H9 (cell line): Measurements from ENCODE around the gene ANTKMT. TPM values are rescaled to one million over a fixed set of nuclear protein-coding genes. Genes with fewer than 3 reads are reported as not detected.
A peak's percentile ranks its signal among the peaks of the same experiment; 100 is the strongest.

Source experiments
- DNase-seq: peaks from one replicate; pipeline ENCODE4 v3.0.0-alpha.2; 2017
- H2AFZ ChIP-seq: one replicate; pipeline ENCODE4 v1.6.1; 2013; ENCODE audit warnings: mild to moderate bottlenecking, low read length, control low read depth, moderate library complexity
- H2AK5ac ChIP-seq: 2 replicates; pipeline ENCODE4 v1.6.1; 2013; ENCODE audit warnings: low read length, control low read depth, mixed read lengths; ENCODE audit not compliant: insufficient read length
- H2BK120ac ChIP-seq: one replicate; pipeline ENCODE4 v1.6.1; 2013; ENCODE audit warnings: low read depth, mild to moderate bottlenecking, low read length, control low read depth, inconsistent platforms; ENCODE audit not compliant: poor library complexity, severe bottlenecking
- H2BK12ac ChIP-seq: 2 replicates; pipeline ENCODE4 v1.6.1; 2013; ENCODE audit warnings: low read length, control low read depth, mixed read lengths, low read depth; ENCODE audit not compliant: insufficient read length
- H2BK15ac ChIP-seq: 2 replicates; pipeline ENCODE4 v1.6.1; 2013; ENCODE audit warnings: low read depth, low read length, control low read depth
- H2BK20ac ChIP-seq: one replicate; pipeline ENCODE4 v1.6.1; 2013; ENCODE audit warnings: low read depth, mild to moderate bottlenecking, low read length, control low read depth, inconsistent platforms; ENCODE audit not compliant: poor library complexity, severe bottlenecking
- H2BK5ac ChIP-seq: 2 replicates; pipeline ENCODE4 v1.6.1; 2013; ENCODE audit warnings: low read length, control low read depth, mixed read lengths; ENCODE audit not compliant: insufficient read length
- H3K14ac ChIP-seq: 2 replicates; pipeline ENCODE4 v1.6.1; 2013; ENCODE audit warnings: low read length, control low read depth; ENCODE audit not compliant: insufficient read depth
- H3K18ac ChIP-seq: 2 replicates; pipeline ENCODE4 v1.6.1; 2013; ENCODE audit warnings: low read depth, mild to moderate bottlenecking, mixed read lengths, low read length, control low read depth; ENCODE audit not compliant: insufficient read length
- H3K23ac ChIP-seq: 2 replicates; pipeline ENCODE4 v1.6.1; 2013; ENCODE audit warnings: low read length, control low read depth, mixed read lengths, low read depth; ENCODE audit not compliant: insufficient read length
- H3K23me2 ChIP-seq: 2 replicates; pipeline ENCODE4 v1.6.1; 2013; ENCODE audit warnings: low read depth, mild to moderate bottlenecking, mixed read lengths, low read length, control low read depth; ENCODE audit not compliant: insufficient read length, poor library complexity, severe bottlenecking
- H3K27ac ChIP-seq: 2 replicates; pipeline ENCODE4 v1.5.1; 2013; ENCODE audit warnings: low read length, control low read depth, mixed read lengths, low read depth; ENCODE audit not compliant: insufficient read length
- H3K27me3 ChIP-seq: 2 replicates; pipeline ENCODE4 v1.6.1; 2013; ENCODE audit warnings: low read length, control low read depth, inconsistent platforms; ENCODE audit not compliant: insufficient read depth
- H3K4ac ChIP-seq: 2 replicates; pipeline ENCODE4 v1.6.1; 2013; ENCODE audit warnings: low read depth, mild to moderate bottlenecking, control low read depth, inconsistent platforms, low read length, moderate library complexity
- H3K4me1 ChIP-seq: 2 replicates; pipeline ENCODE4 v1.6.1; 2013; ENCODE audit warnings: low read length, control low read depth, inconsistent platforms; ENCODE audit not compliant: insufficient read depth
- H3K4me2 ChIP-seq: 2 replicates; pipeline ENCODE4 v1.6.1; 2013; ENCODE audit warnings: low read length, control low read depth, mixed read lengths; ENCODE audit not compliant: insufficient read length, insufficient read depth
- H3K56ac ChIP-seq: 2 replicates; pipeline ENCODE4 v1.6.1; 2013; ENCODE audit warnings: low read depth, mild to moderate bottlenecking, mixed read lengths, low read length, control low read depth; ENCODE audit not compliant: insufficient read length
- H3K79me1 ChIP-seq: 2 replicates; pipeline ENCODE4 v1.6.1; 2013; ENCODE audit warnings: low read depth, mild to moderate bottlenecking, moderate library complexity, low read length, control low read depth, inconsistent platforms; ENCODE audit not compliant: insufficient read depth, poor library complexity, severe bottlenecking
- H3K79me2 ChIP-seq: 2 replicates; pipeline ENCODE4 v1.6.1; 2013; ENCODE audit warnings: low read length, control low read depth, inconsistent platforms; ENCODE audit not compliant: insufficient read depth
- H3K9ac ChIP-seq: 2 replicates; pipeline ENCODE4 v1.6.1; 2013; ENCODE audit warnings: low read length, control low read depth, mixed read lengths; ENCODE audit not compliant: insufficient read length; ENCODE audit errors: extremely low read depth
- H3K9me3 ChIP-seq: one replicate; pipeline ENCODE4 v1.6.1; 2013; ENCODE audit warnings: low read depth, low read length, inconsistent platforms; ENCODE audit not compliant: control insufficient read depth
- H3T11ph ChIP-seq: one replicate; pipeline ENCODE4 v1.6.1; 2013; ENCODE audit warnings: mild to moderate bottlenecking, low read length, control low read depth, inconsistent platforms
- H4K20me1 ChIP-seq: one replicate; pipeline ENCODE4 v1.6.1; 2013; ENCODE audit not compliant: control insufficient read depth, insufficient read length, insufficient read depth
- H4K5ac ChIP-seq: 2 replicates; pipeline ENCODE4 v1.6.1; 2013; ENCODE audit warnings: low read depth, mild to moderate bottlenecking, mixed read lengths, low read length, control low read depth; ENCODE audit not compliant: insufficient read length
- H4K8ac ChIP-seq: replicated peaks from 2 replicates; pipeline ENCODE4 v1.6.1; 2013; ENCODE audit warnings: low read length, control low read depth, mixed read lengths, low read depth; ENCODE audit not compliant: insufficient read length
- H4K91ac ChIP-seq: 2 replicates; pipeline ENCODE4 v1.6.1; 2013; ENCODE audit warnings: low read depth, mild to moderate bottlenecking, moderate library complexity, mixed read lengths, low read length, control low read depth; ENCODE audit not compliant: insufficient read length
- H3K27ac Mint-ChIP-seq, 3 experiments: 2 replicates in 2 of 3; 3 replicates in 1 of 3; pipeline ENCODE4 v1.8.0; 2020 to 2021; ENCODE audit warnings: mixed read lengths in 3 of 3, mild to moderate bottlenecking in 1 of 3, moderate library complexity in 1 of 3
- H3K27me3 Mint-ChIP-seq: 2 replicates; pipeline ENCODE4 v1.8.0; 2021; ENCODE audit warnings: low read depth, mild to moderate bottlenecking, moderate library complexity, mixed read lengths
- H3K36me3 Mint-ChIP-seq, 3 experiments: 2 replicates in 2 of 3; 3 replicates in 1 of 3; pipeline ENCODE4 v1.8.0; 2020 to 2021; ENCODE audit warnings: low read depth in 3 of 3, mixed read lengths in 3 of 3; ENCODE audit not compliant: insufficient read depth in 1 of 3
- H3K4me1 Mint-ChIP-seq, 2 experiments: 2 replicates each; pipeline ENCODE4 v1.8.0; 2020; ENCODE audit warnings: mixed read lengths in 2 of 2
- H3K4me3 Mint-ChIP-seq, 2 experiments: 2 replicates in 1 of 2; 3 replicates in 1 of 2; pipeline ENCODE4 v1.8.0; 2020 to 2021; ENCODE audit warnings: mild to moderate bottlenecking in 2 of 2, mixed read lengths in 2 of 2, moderate library complexity in 1 of 2
- H3K9me3 Mint-ChIP-seq, 2 experiments: 2 replicates in 1 of 2; 3 replicates in 1 of 2; pipeline ENCODE4 v1.8.0; 2020; ENCODE audit warnings: mild to moderate bottlenecking in 2 of 2, mixed read lengths in 2 of 2, moderate library complexity in 1 of 2
- CTCF ChIP-seq: fragments of 200-600 bp; sonication (generic); conservative IDR thresholded peaks from 3 replicates; pipeline ENCODE4 v1.8.0; 2021; ENCODE audit warnings: antibody characterized with exemption, mild to moderate bottlenecking
- WGBS: extraction: QIAGEN DNeasy Blood & Tissue Kit; methylation state at CpG from one replicate; pipeline ENCODE4 v1.1.7; 2013; ENCODE audit warnings: missing lambda C conversion rate, low lambda C conversion rate, mixed read lengths; ENCODE audit not compliant: insufficient read length; ENCODE audit errors: extremely low coverage; 5-methylcytosine and 5-hydroxymethylcytosine counted together
- total RNA-seq: library from RNA; stranded (reverse); gene quantifications from 2 replicates; pipeline ENCODE4 v1.2.1, GENCODE V29; 2021

ANTKMT gene
- total RNA-seq, 1 experiment from 2014 or later: 31.5 TPM

- Histone ChIP-seq H2BK12ac (no peak overlapping the region), H2BK15ac (no peak overlapping the region), H4K91ac (no peak overlapping the region), H2BK20ac (no peak overlapping the region), H3K14ac (no peak overlapping the region), H3K79me2 (peaks cover 2% of the 10 kb centered on the region; the same call in 1 of the 2 replicates), H4K20me1 (no peaks in the 10 kb centered on the region), H3K9me3 (no peaks in the 10 kb centered on the region), H3T11ph (no peak overlapping the region), H3K23me2 (peaks cover 17% of the 10 kb centered on the region), H2BK120ac (no peak overlapping the region), H3K56ac (no peak overlapping the region), H4K8ac (no peak overlapping the region), H3K4me1 (no peaks in the 10 kb centered on the region), H3K27me3 (no peaks in the 10 kb centered on the region), H2AK5ac (no peak overlapping the region), H3K27ac (no peak overlapping the region), H3K79me1 (no peaks in the 10 kb centered on the region), H3K18ac (no peak overlapping the region), H3K23ac (no peak overlapping the region), H3K9ac (no peak overlapping the region), H2BK5ac (no peak overlapping the region), H4K5ac (no peak overlapping the region), H3K4me2 (peak overlapping the region; percentile 20), H3K4ac (no peak overlapping the region), H2AFZ (no peak overlapping the region)
- TF ChIP-seq CTCF: no peak
- no peak overlapping the region for H3K27ac Mint-ChIP-seq
- H3K36me3 Mint-ChIP-seq: peaks cover 15 to 47% (median 44%) of the 10 kb centered on the region in 3 experiments; a peak in 6 of 7 replicates
- peak overlapping the region in 1 of 2 experiments; percentile 57; a peak in 1 of 5 replicates for H3K4me3 Mint-ChIP-seq
- peaks cover 10 to 26% of the 10 kb centered on the region in 2 experiments for H3K4me1 Mint-ChIP-seq
- H3K9me3 Mint-ChIP-seq: no peaks in the 10 kb centered on the region
- no peaks in the 10 kb centered on the region; the same call in 1 of the 2 replicates for H3K27me3 Mint-ChIP-seq
- WGBS: no CpG with 5 or more reads among the region's 61 CpGs
- no peak for DNase-seq
These were observed 35.8 kb upstream of the ANTKMT start for GRCh38 chr16:684961-685696.
